AG08395 (cell line): ENCODE measurements around the gene TRIM38.
"Not testable (repeated sequence)": the region's sequence is repeated elsewhere in the genome, so short reads cannot be mapped to it uniquely, and the experiment has no call there.

ENCODE experiments used
- DNase-seq: peaks from one replicate; pipeline ENCODE4 v3.0.0; 2012; ENCODE audit warnings: mixed read lengths, low spot score

TRIM38 gene

DNA sequence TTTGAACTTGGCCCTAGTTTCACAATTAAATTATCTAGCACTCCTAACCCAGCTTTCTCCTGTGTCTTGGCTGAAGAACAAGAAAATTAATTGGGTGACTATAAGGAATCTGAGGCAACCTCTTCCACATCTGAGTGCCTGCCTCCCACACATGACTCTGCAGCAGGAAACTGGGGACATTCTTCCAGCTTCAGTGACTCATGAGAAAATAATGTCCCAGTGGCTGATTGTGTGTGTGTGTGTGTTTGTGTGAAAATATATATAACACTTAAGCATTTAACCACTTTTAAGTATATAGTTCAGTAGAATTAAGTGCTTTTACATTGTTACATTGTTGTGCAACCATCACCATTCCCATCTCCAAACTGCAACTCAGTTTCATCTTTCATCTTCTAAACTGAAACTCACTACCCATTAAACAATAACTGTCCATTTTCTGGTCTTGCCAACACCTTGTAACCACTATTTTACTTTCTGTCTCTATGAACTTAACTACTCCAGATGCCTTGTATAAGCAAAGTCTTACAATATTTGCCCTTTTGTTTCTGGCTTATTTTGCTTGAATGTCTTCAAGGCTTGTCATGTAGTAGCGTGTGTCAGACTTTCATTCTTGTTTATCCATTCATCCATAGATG is 8.7 kb downstream of the TRIM38 start:
- peak; percentile 89 for DNase-seq

GRCh38 chr6:25972128-25972527 is 9.5 kb downstream of the TRIM38 start:
- no peak for DNase-seq

GRCh38 chr6:25972902-25973301 is 10.3 kb downstream of the TRIM38 start:
- DNase-seq = no peak

DNA sequence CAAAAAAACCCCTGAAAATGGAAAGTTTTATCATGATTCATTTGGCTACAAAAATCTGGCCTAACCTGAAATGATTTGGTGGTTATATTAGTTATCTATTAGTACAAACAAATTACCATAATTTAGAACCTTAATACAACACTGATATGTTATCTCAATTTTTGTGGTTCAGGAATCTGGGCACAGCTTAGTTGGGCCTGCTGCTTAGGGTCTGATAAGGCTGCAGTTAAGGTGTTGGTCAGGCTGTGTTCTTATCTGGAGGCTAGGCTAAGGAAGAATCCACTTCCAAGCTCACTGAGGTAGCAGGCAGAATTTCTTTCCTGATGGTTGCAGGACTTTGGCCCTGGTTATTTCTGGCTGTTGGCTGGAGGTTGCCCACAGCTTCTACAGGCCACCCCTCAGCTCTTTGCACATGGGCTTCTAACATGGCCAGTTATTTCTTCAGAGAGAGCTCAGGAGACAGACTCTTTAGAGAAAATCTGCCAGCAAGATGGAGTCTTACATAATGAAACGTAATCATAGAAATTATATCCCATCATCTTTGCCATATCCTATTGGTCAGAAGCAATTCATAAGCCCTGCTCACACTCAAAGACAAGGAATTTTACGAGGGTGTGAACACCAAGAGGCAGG is 11.4 kb downstream of the TRIM38 start:
- DNase-seq = no peak

DNA sequence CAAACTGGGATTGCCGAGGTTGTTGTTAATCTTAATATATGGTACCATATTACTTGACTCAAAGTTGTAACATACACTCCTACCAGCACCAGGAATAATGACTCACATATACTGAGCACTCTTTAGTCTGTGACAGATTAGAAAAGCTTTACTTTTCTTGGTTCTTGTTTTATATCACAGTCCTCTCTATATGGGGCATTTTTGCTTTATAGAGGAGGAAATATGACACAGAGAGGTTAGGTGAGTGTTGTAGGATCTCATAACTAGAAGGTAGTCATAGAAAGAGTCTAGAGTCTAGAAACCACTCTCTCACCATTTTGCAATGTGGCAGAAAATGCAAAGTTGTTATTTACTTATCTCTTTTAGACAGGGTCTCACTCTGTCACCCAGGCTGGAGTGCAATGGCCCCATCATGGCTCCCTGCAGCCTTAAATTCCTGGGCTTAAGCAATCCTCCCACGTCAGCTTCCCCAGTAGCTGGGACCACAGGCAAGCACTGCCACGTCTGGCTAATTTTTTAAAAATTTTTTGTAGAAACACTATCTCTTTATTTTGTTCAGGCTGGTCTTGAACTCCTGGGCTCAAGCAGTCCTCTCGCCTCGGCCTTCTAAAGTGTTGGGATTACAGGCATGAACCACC is 13.4 kb downstream of the TRIM38 start:
- no peak for DNase-seq

- DNase-seq = no peak
Observed at GRCh38 chr6:25980935-25981334, 18.3 kb downstream of the TRIM38 start.

DNA sequence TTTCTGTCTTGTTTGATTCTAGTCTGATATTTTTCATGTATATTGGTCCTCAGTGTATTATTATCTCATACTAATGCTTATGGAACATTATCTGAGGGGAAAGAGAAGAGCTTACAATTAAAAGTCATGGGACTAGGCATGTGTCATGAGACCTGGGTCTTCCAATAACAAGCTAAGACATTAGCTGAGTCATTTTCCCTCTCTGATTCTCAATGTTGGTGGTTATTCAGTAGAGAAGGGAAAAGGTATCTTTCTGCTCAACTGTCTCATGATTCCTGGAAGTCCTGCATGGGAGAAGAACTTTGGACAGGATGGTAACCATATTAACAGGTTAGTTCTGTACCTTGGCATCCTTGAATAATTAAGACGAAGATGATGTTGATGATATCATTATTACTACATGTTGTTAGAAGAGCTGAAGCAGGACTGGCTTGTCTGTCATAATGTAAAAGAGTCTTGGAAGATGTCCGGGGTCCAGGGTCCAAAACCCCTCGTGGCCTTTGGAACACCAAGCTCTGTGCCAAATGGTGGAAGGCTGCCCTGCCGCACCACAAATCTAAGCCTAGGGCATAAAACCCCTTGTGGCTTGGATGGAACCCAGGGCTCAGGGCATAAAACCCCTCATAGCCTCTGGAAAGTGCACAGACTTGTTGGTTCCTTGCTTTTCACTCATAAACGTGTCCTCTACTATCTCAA is 19.1 kb downstream of the TRIM38 start:
- DNase-seq = no peak

DNA sequence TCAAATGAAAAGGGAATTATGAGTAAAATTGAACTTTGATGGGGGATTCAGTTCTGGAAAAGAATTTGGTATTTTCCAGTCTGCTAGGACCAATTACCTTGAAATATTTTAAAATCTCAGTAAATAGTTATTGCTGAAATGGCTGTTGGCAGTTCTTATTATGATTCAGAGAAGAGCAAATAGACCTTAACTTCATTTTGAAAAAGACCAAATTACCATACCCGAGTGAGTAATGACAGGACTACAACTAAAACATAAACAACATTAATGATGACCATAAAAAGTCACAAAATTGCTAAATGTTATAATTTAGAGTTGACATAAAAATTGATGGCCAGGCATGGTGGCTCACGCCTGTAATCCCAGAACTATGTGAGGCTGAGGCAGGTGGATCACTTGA is 21.7 kb downstream of the TRIM38 start:
- no peak for DNase-seq

GRCh38 chr6:25987845-25988244 is 25.2 kb downstream of the TRIM38 start:
- no peak for DNase-seq

DNA sequence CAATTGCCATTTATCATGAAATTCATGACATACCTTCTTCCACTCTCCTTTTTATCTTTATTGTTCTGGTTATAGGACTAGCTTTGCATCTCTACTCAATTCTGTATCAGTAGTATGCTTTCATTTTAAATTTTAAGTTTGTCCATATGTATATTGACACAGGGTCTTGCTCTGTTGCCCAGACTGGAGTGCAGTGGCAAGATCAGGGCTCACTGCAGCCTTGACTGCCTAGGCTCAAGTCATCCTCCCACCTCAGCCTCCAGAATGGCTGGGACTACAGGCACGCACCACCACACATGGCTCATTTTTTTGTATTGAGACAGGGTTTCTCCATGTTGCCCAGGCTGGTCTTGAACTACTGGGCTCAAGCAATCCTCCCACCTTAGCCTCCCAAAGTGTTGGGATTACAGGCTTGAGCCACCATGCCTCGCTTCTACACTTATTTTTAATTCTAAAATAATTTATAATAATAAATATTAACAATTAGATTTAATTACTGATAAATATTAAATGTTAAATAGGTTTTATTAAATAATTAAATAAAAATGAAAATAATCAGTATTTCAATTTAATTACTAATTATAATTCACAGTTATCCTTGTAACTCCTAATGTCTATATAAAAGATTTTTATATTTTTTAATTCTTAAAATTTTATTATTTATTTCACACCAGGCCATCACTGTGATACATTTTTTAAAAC is 27.7 kb downstream of the TRIM38 start:
- no peak for DNase-seq

GRCh38 chr6:25991785-25992412 is 29.3 kb downstream of the TRIM38 start:
- peak; percentile 52 for DNase-seq

DNA sequence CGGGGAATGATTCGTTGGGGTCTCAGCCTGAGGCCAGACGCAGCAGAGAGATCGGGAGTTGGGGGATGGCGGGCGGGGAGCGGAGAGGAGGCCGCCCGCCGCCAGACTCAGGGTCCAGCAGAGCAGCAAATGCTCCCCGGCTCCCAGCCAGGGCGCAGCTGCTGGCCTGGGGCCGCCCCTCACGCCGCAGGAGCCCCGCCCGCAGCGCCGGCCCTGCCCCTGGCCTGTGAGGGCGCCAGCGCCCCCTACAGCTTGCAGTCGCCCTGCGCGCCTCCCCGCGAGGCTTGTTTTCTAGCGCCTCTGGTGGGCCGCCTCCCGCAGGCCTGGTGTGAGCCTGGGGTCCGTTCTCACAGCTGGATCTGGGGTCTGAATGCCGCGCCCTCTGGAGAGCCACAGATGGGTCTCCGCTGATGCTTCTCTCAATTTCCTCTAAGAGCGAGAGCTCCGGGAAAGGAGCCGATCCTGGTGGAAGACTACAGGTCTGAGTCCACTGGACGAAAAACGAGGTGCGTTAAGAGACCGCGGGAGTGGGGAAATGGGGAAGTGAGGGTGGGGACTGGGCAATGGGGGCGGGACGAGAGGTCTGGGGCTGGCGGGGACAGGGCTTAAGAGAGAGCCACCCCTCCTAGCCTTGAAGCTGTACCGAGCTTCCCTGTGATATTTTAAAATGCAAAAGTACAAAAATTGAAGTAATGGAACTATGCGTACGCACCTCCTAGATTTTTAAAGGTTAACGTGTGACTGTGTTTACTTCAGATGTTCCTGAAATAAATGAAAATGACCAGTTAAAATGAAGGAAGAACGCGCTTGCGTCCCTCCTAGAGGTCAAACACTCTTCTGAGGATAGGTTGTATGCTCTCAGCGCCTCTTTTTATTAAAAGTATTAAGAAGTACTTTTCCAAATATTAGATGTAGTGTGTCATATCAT is 30.1 kb downstream of the TRIM38 start:
- DNase-seq = peak; percentile 96

DNA sequence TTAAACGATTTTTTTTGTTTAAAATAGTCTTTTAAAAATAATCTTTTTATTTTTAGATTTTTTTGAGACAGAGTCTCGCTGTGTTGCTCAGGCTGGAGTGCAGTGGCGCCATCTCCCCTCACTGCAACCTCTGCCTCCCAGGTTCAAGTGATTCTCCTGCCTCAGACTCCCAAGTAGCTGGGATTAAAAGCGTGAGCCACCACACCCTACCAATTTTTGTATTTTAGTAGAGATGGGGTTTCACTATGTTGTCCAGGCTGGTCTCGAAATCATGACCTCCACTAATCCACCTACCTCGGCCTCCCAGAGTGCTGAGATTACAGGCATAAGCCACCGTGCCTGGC is 30.7 kb downstream of the TRIM38 start:
- DNase-seq = not testable (repeated sequence)

- no peak for DNase-seq
Observed at GRCh38 chr6:25995507-25995906, 32.9 kb downstream of the TRIM38 start.

GRCh38 chr6:25997921-25998320 is 35.3 kb downstream of the TRIM38 start:
- DNase-seq = no peak

DNA sequence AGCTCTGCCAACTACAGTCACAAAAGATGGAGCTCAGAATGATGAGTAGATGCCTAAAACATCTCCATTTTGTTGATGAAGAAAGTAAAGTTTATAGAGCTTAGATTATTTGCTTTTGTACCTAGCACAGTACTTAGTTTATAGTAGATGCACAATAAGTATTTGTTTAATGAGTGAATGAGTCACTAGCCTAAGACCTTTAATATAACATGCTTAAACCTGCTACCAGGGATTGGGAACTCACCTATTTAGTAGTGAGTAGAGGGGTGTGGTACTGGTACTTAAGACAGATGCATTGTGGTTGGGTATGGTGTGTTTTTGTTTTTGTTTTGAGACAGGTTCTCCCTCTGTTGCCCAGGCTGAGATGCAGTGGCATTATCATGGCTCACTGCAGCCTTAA is 35.8 kb downstream of the TRIM38 start:
- DNase-seq = no peak

GRCh38 chr6:25999225-25999624 is 36.6 kb downstream of the TRIM38 start:
- DNase-seq = not testable (repeated sequence)

GRCh38 chr6:26000366-26001144 is 38.0 kb downstream of the TRIM38 start:
- DNase-seq = no peak

- peak; percentile 79 for DNase-seq
Observed at GRCh38 chr6:26003102-26003694, 40.6 kb downstream of the TRIM38 start.
